Fibroblast of lung (primary cell): ENCODE measurements around the gene GPC5.

Experiments used
- CTCF ChIP-seq, 2 donors: IDR thresholded peaks in 1 of 2; conservative IDR thresholded peaks in 1 of 2; 1 replicate in 1 of 2; 2 replicates in 1 of 2; pipeline ENCODE4 v1.5.1; 2011 to 2012; ENCODE audit warnings: low read length in 2 of 2, control low read depth in 1 of 2, inconsistent platforms in 1 of 2, low read depth in 1 of 2, mild to moderate bottlenecking in 1 of 2
- EZH2 ChIP-seq: IDR thresholded peaks from 2 replicates; pipeline ENCODE4 v1.5.1; 2012; ENCODE audit warnings: low read length, control low read depth, mild to moderate bottlenecking; ENCODE audit errors: missing control alignments

- TF ChIP-seq CTCF (conservative IDR thresholded peaks at IDR 0.05 in 1 of 2, IDR thresholded peaks at IDR 0.05 in 1 of 2; ENCODE audit: low read depth in 1 of 2, low read length in 2 of 2) (no peak), EZH2 (no peak)
Observed at GRCh38 chr13:92320323-92320722, 921.9 kb downstream of the GPC5 start.
